Neural crest cell (in vitro differentiated cells): ENCODE results near the gene CCN6. TPM values are rescaled to one million over a fixed set of nuclear protein-coding genes. Genes with fewer than 3 reads are reported as not detected.

Experiments used
- DNase-seq: peaks from one replicate; pipeline ENCODE4 v3.0.0; 2021; ENCODE audit warnings: low read depth, mixed read lengths, low spot score
- H3K27ac Mint-ChIP-seq: one replicate; pipeline ENCODE4 v1.8.0; 2021; ENCODE audit warnings: mild to moderate bottlenecking, mixed read lengths; ENCODE audit not compliant: unreplicated experiment
- H3K27me3 Mint-ChIP-seq: 2 replicates; pipeline ENCODE4 v1.8.0; 2021; ENCODE audit warnings: low read depth, mild to moderate bottlenecking, mixed read lengths
- H3K36me3 Mint-ChIP-seq: 2 replicates; pipeline ENCODE4 v1.8.0; 2021; ENCODE audit warnings: low read depth, mild to moderate bottlenecking, mixed read lengths
- H3K4me1 Mint-ChIP-seq: 2 replicates; pipeline ENCODE4 v1.8.0; 2021; ENCODE audit warnings: mixed read lengths
- H3K4me3 Mint-ChIP-seq: one replicate; pipeline ENCODE4 v1.8.0; 2021; ENCODE audit warnings: mild to moderate bottlenecking, mixed read lengths
- H3K9me3 Mint-ChIP-seq: 2 replicates; pipeline ENCODE4 v1.8.0; 2021; ENCODE audit warnings: mixed read lengths
- CTCF ChIP-seq: fragments of 200-600 bp; sonication (generic); conservative IDR thresholded peaks from 2 replicates; pipeline ENCODE4 v1.5.0; 2021; ENCODE audit warnings: antibody characterized with exemption, mild to moderate bottlenecking
- total RNA-seq: library from RNA; stranded (reverse); gene quantifications from 2 replicates; pipeline ENCODE4 v1.2.1, GENCODE V29; 2021

Gene CCN6
- total RNA-seq, 1 donor from 2014 or later, result not detected

GRCh38 chr6:112022749-112023148, 31.2 kb upstream of the CCN6 start:
- no peak for DNase-seq
- Mint-ChIP-seq H3K27me3 (no peaks in the 10 kb centered on the region), H3K27ac (no peak overlapping the region), H3K4me1 (peaks cover 33% of the 10 kb centered on the region), H3K9me3 (peaks cover 12% of the 10 kb centered on the region), H3K4me3 (no peak overlapping the region), H3K36me3 (peaks cover 2% of the 10 kb centered on the region)
- TF ChIP-seq CTCF, result no peak

- Mint-ChIP-seq H3K27me3 (no peaks in the 10 kb centered on the region), H3K36me3 (peaks cover 2% of the 10 kb centered on the region), H3K27ac (no peak overlapping the region), H3K4me3 (no peak overlapping the region), H3K9me3 (peaks cover 15% of the 10 kb centered on the region), H3K4me1 (peaks cover 23% of the 10 kb centered on the region)
- no peak for DNase-seq
- no peak for TF ChIP-seq CTCF
Observed at GRCh38 chr6:112024464-112024863, 29.4 kb upstream of the CCN6 start.

GRCh38 chr6:112026933-112027332, 27.0 kb upstream of the CCN6 start:
- H3K4me3 Mint-ChIP-seq, result no peak overlapping the region
- H3K9me3 Mint-ChIP-seq, result peaks cover 15% of the 10 kb centered on the region
- TF ChIP-seq CTCF, result no peak
- no peak for DNase-seq
- no peaks in the 10 kb centered on the region for H3K27me3 Mint-ChIP-seq
- H3K27ac Mint-ChIP-seq, result no peak overlapping the region
- peaks cover 2% of the 10 kb centered on the region for H3K36me3 Mint-ChIP-seq
- peaks cover 31% of the 10 kb centered on the region for H3K4me1 Mint-ChIP-seq

- H3K36me3 Mint-ChIP-seq, result peaks cover 2% of the 10 kb centered on the region
- no peak for TF ChIP-seq CTCF
- no peaks in the 10 kb centered on the region for H3K27me3 Mint-ChIP-seq
- peaks cover 24% of the 10 kb centered on the region for H3K4me1 Mint-ChIP-seq
- H3K9me3 Mint-ChIP-seq, result peaks cover 15% of the 10 kb centered on the region
- no peak overlapping the region for H3K4me3 Mint-ChIP-seq
- no peak for DNase-seq
- H3K27ac Mint-ChIP-seq, result no peak overlapping the region
Observed at GRCh38 chr6:112027942-112028674, 25.8 kb upstream of the CCN6 start.

GRCh38 chr6:112029045-112029822, 24.7 kb upstream of the CCN6 start:
- Mint-ChIP-seq H3K4me1 (peaks cover 32% of the 10 kb centered on the region), H3K9me3 (peaks cover 10% of the 10 kb centered on the region), H3K27ac (peak overlapping the region; percentile 73), H3K4me3 (no peak overlapping the region), H3K27me3 (no peaks in the 10 kb centered on the region), H3K36me3 (no peaks in the 10 kb centered on the region)
- peak; percentile 87 for TF ChIP-seq CTCF
- DNase-seq, result peak; percentile 88
